Prostate gland (tissue), 2 donors: ENCODE data around the gene ACER3. TPM values are rescaled to one million over a fixed set of nuclear protein-coding genes. Genes with fewer than 3 reads are reported as not detected.

Experiments
- DNase-seq: peaks from one replicate; pipeline ENCODE4 v3.0.0-alpha.2; 2019; ENCODE audit warnings: low spot score
- H3K27ac ChIP-seq, 2 donors: fragments of 200-600 bp; sonication (generic); 2 replicates each; pipeline ENCODE4 v1.5.1; 2017 to 2019
- H3K27me3 ChIP-seq: fragments of 200-600 bp; sonication (generic); replicated peaks from 2 replicates; pipeline ENCODE4 v1.5.1; 2019; ENCODE audit not compliant: insufficient read depth
- H3K36me3 ChIP-seq, 2 donors: fragments of 200-600 bp; sonication (generic); 1 replicate in 1 of 2; 2 replicates in 1 of 2; pipeline versions ENCODE4 v1.5.1 to v1.8.1; 2017 to 2019
- H3K4me1 ChIP-seq: fragments of 200-600 bp; sonication (generic); replicated peaks from 2 replicates; pipeline ENCODE4 v1.5.1; 2019
- H3K4me3 ChIP-seq, 2 donors: fragments of 200-600 bp; sonication (generic); 2 replicates each; pipeline ENCODE4 v1.5.1; 2017 to 2019
- H3K9me3 ChIP-seq: fragments of 200-600 bp; sonication (generic); 2 replicates; pipeline ENCODE4 v1.5.1; 2017
- POLR2A ChIP-seq: fragments of 450-650 bp; IDR thresholded peaks from one replicate; pipeline ENCODE4 v1.6.1; 2016; ENCODE audit warnings: antibody characterized with exemption, mild to moderate bottlenecking
- POLR2AphosphoS5 ChIP-seq: sonication (generic); formaldehyde crosslinking; IDR thresholded peaks from one replicate; pipeline ENCODE4 v1.6.1; 2017; ENCODE audit warnings: antibody characterized with exemption
- WGBS: methylation state at CpG from one replicate; pipeline ENCODE4 v1.1.5; 2018; 5-methylcytosine and 5-hydroxymethylcytosine counted together
- intact Hi-C: fragments of 100-400 bp; cut with DNase I; formaldehyde crosslinking; loops from one replicate; pipeline ENCODE4 v1.14.2; 2022
- total RNA-seq, 2 donors: library from RNA; depleted of rRNA; stranded (reverse); fragments of >200 nt; gene quantifications; one replicate each; pipeline ENCODE4 v1.1.0, GENCODE V29; 2016
- TF ChIP-seq, protein P1 (sequence below), 4 experiments: fragments of 200-600 bp in 2 of 4; fragments of 450-650 bp in 2 of 4; sonication (generic) in 2 of 4; IDR thresholded peaks; 1 replicate in 3 of 4; 2 replicates in 1 of 4; pipeline ENCODE4 v1.5.1; 2016 to 2019; ENCODE audit warnings: antibody characterized with exemption in 4 of 4, mild to moderate bottlenecking in 2 of 4, moderate library complexity in 2 of 4

Gene ACER3
- total RNA-seq, 2 donors from 2014 or later: 11.3 to 11.9 TPM

DNA sequence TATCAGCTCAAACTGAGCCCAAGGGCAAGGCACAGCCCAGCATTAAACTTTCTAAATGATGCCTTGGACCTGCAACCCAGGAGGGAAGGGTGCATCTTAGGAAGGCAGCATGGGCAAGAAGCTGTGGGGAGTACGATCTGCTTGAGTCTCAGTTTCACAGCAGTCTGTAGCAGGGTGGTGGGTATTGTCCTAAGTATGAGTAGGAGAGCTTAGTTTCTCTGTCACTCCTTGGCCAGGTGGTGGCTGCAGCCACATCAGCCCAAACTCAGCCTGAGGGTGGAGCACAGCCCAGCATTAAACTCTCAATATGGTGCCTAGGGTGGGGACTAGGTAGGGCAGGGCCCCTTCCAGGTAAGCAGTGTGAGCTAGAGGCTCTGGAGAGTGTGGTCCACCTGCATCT is 85.5 kb downstream of the ACER3 start:
- no peaks in the 10 kb centered on the region for H3K27me3 ChIP-seq
- intact Hi-C loops: no loop called here
- H3K4me3 ChIP-seq: no peak overlapping the region
- no peak for DNase-seq
- TF ChIP-seq POLR2A (no peak), POLR2AphosphoS5 (no peak)
- TF ChIP-seq, protein P1, sequence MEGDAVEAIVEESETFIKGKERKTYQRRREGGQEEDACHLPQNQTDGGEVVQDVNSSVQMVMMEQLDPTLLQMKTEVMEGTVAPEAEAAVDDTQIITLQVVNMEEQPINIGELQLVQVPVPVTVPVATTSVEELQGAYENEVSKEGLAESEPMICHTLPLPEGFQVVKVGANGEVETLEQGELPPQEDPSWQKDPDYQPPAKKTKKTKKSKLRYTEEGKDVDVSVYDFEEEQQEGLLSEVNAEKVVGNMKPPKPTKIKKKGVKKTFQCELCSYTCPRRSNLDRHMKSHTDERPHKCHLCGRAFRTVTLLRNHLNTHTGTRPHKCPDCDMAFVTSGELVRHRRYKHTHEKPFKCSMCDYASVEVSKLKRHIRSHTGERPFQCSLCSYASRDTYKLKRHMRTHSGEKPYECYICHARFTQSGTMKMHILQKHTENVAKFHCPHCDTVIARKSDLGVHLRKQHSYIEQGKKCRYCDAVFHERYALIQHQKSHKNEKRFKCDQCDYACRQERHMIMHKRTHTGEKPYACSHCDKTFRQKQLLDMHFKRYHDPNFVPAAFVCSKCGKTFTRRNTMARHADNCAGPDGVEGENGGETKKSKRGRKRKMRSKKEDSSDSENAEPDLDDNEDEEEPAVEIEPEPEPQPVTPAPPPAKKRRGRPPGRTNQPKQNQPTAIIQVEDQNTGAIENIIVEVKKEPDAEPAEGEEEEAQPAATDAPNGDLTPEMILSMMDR (IDR thresholded peaks at IDR 0.05): no peak
- H3K4me1 ChIP-seq: no peaks in the 10 kb centered on the region
- H3K36me3 ChIP-seq: no peaks in the 10 kb centered on the region
- H3K9me3 ChIP-seq: no peaks in the 10 kb centered on the region
- no peak overlapping the region for H3K27ac ChIP-seq
- WGBS: 100% methylated on average over 1 of the region's 1 CpG

DNA sequence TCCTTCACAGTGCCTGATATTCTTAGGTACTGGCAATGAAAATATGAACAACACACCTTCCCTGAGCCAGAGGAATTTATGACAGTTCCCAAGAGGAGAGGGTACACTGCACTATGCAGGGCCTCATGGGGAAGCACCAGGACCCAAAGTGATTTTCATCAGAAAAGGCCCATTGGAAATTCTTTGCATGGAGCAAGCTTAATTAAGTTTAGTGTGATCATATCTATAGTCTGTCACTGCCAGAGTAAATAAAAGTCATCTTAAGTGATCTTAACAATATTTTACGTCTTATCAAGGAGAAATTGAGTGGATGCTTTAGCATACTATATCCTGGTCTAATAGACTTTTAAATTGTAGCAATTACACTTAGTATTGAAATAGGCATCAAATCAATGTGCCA is 86.5 kb downstream of the ACER3 start:
- TF ChIP-seq, protein P1 (IDR thresholded peaks at IDR 0.05): no peak
- no peak for TF ChIP-seq POLR2AphosphoS5
- TF ChIP-seq POLR2A: no peak
- Histone ChIP-seq H3K27me3 (no peaks in the 10 kb centered on the region), H3K4me1 (no peaks in the 10 kb centered on the region), H3K9me3 (no peaks in the 10 kb centered on the region), H3K36me3 (no peaks in the 10 kb centered on the region), H3K4me3 (no peak overlapping the region), H3K27ac (no peak overlapping the region)
- no peak for DNase-seq
- intact Hi-C loops: no loop called here
- 60% methylated on average over 1 of the region's 1 CpG for WGBS

DNA sequence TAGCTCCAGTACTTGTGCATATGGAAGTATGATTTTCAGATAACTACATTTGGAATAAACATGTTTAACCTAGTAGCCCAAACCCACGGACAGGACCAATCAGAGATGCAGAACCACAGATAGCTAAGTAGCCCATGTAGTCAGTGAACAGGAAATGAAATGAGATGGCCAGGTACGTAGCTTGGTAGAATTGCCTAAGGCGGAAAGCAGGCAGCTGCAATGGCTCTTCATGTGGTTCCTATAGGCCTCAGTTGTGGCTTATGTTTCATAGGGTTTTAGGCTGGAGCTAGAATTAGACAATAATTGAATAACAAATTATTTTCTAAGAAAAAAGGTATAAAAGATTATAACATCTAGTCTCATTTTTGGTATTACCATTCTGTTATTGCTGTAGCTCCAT is 87.1 kb downstream of the ACER3 start:
- no peaks in the 10 kb centered on the region for H3K27me3 ChIP-seq
- H3K4me3 ChIP-seq: no peak overlapping the region
- intact Hi-C loops: no loop called here
- no peaks in the 10 kb centered on the region for H3K36me3 ChIP-seq
- TF ChIP-seq POLR2AphosphoS5 (no peak), POLR2A (no peak)
- TF ChIP-seq, protein P1 (IDR thresholded peaks at IDR 0.05): no peak
- no peak for DNase-seq
- WGBS: 96% methylated on average over 3 of the region's 3 CpGs
- H3K9me3 ChIP-seq: no peaks in the 10 kb centered on the region
- H3K4me1 ChIP-seq: no peaks in the 10 kb centered on the region
- H3K27ac ChIP-seq: no peak overlapping the region

DNA sequence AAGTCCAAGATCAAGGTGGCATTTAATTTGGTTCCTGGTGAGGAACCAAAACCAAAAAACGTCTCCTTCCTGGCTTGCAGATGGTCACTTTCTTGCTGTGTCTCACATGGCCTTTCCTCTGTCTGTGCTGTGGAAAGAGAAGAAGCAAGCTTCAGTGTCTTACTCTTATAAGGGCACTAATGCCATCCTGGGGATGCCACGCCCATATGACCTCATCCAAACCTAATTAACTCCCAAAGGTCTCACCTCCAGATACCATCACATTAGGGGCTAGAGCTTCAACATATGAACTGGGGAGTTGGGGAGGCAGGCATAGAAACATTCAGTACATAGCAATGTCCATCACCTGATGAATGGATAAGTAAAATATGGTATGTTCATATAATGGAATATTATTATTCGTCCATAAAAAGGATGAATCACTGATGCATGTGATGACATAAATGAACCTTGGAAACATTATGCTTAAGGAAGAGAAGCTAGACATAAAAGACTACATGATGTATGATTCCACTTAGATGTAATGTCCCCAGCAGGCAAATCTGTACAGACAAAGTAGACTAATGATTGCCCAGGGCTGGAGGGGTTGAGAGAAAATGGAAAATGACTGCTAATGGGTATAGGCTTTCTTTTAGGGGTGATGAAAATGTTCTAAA is 94.9 kb downstream of the ACER3 start:
- Histone ChIP-seq H3K4me1 (no peaks in the 10 kb centered on the region), H3K36me3 (no peaks in the 10 kb centered on the region), H3K27ac (no peak overlapping the region), H3K4me3 (no peak overlapping the region), H3K27me3 (no peaks in the 10 kb centered on the region), H3K9me3 (no peaks in the 10 kb centered on the region)
- no peak for DNase-seq
- intact Hi-C loops: no loop called here
- TF ChIP-seq POLR2A (no peak), POLR2AphosphoS5 (no peak)
- TF ChIP-seq, protein P1 (IDR thresholded peaks at IDR 0.05): no peak
- 95% methylated on average over 3 of the region's 3 CpGs for WGBS
